ENCODE results near the gene DSG4. TPM values are rescaled to one million over a fixed set of nuclear protein-coding genes. Genes with fewer than 3 reads are reported as not detected.

DSG4 gene
- total RNA-seq, 1 donor from 2014 or later: not detected

DNA sequence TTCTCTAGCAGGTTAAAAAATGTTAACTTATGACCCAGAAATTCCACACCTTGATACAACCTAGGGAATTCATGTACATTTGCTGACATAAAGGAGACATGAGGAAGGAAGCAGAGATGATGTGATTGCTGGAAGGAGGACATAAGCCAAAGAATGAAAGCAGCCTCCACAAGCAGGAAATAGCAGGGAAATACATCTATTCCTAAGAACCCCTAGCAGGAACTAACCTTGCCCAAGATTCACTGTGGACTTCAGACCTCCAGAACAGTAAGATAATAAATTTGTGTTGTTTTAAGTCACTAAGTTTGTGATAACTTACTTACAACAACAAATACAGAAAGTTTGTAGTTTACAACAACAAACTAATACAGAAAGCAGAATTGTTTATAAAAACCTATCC lies 4.6 kb upstream of the DSG4 start:
- no peaks in the 10 kb centered on the region for H3K9me3 ChIP-seq (ENCODE audit: insufficient read depth, low read depth, low read length)
- H3K4me3 ChIP-seq (ENCODE audit: insufficient read depth, low read depth, low read length): no peak overlapping the region
- no peak overlapping the region for H3K4me2 ChIP-seq (ENCODE audit: low read length)
- FAIRE-seq (no peak), DNase-seq (ENCODE audit: low read depth) (no peak)
- H3K9ac ChIP-seq (ENCODE audit: low read length): no peak overlapping the region
- H2AFZ ChIP-seq (ENCODE audit: low read depth, low read length): no peak overlapping the region
- Mint-ChIP-seq H3K4me1 (ENCODE audit: low read depth, unreplicated experiment) (no peaks in the 10 kb centered on the region), H3K27ac (ENCODE audit: unreplicated experiment) (no peak overlapping the region), H3K9me3 (ENCODE audit: unreplicated experiment) (no peaks in the 10 kb centered on the region), H3K36me3 (ENCODE audit: low read depth, unreplicated experiment) (no peaks in the 10 kb centered on the region), H3K27me3 (ENCODE audit: low read depth, unreplicated experiment) (no peaks in the 10 kb centered on the region), H3K4me3 (ENCODE audit: unreplicated experiment) (no peak overlapping the region)
- H3K27me3 ChIP-seq (ENCODE audit: insufficient read depth, low read length): no peaks in the 10 kb centered on the region
- no peaks in the 10 kb centered on the region for H4K20me1 ChIP-seq (ENCODE audit: insufficient read depth, low read length)
- H3K79me2 ChIP-seq (ENCODE audit: insufficient read depth, low read length): no peaks in the 10 kb centered on the region
- no peak overlapping the region for H3K27ac ChIP-seq (ENCODE audit: low read depth, low read length)
- H3K4me1 ChIP-seq (ENCODE audit: insufficient read depth, low read length): no peaks in the 10 kb centered on the region
- no peak for TF ChIP-seq EZH2 (IDR thresholded peaks at IDR 0.05; ENCODE audit: insufficient read depth, low read length)
- TF ChIP-seq, protein P1, sequence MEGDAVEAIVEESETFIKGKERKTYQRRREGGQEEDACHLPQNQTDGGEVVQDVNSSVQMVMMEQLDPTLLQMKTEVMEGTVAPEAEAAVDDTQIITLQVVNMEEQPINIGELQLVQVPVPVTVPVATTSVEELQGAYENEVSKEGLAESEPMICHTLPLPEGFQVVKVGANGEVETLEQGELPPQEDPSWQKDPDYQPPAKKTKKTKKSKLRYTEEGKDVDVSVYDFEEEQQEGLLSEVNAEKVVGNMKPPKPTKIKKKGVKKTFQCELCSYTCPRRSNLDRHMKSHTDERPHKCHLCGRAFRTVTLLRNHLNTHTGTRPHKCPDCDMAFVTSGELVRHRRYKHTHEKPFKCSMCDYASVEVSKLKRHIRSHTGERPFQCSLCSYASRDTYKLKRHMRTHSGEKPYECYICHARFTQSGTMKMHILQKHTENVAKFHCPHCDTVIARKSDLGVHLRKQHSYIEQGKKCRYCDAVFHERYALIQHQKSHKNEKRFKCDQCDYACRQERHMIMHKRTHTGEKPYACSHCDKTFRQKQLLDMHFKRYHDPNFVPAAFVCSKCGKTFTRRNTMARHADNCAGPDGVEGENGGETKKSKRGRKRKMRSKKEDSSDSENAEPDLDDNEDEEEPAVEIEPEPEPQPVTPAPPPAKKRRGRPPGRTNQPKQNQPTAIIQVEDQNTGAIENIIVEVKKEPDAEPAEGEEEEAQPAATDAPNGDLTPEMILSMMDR (IDR thresholded peaks at IDR 0.05; ENCODE audit: insufficient read depth, low read depth, low read length): no peak
- no peaks in the 10 kb centered on the region for H3K36me3 ChIP-seq (ENCODE audit: insufficient read depth, low read length)

DNA sequence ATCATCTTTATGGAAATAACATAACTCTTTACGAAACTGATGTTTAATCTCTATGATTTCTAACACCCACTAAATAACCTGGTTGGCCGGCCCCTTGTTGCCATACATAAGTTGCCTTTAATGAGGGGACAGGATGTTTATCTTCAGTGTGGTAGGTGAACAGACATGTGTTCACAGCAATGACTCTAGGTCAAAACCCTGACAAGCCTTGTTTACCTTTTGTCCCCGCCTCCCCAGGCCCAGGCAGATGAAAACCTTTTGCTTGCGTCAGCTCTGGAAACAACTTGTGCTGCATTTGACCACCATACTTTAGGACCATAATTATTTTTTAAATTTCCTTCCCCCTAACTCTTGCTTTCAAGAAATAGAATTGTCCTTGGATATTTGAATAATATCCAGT lies 2.9 kb upstream of the DSG4 start:
- no peaks in the 10 kb centered on the region for H3K4me1 ChIP-seq (ENCODE audit: insufficient read depth, low read length)
- no peaks in the 10 kb centered on the region for H3K36me3 Mint-ChIP-seq (ENCODE audit: low read depth, unreplicated experiment)
- H3K4me2 ChIP-seq (ENCODE audit: low read length): no peak overlapping the region
- no peaks in the 10 kb centered on the region for H3K27me3 Mint-ChIP-seq (ENCODE audit: low read depth, unreplicated experiment)
- no peaks in the 10 kb centered on the region for H3K4me1 Mint-ChIP-seq (ENCODE audit: low read depth, unreplicated experiment)
- no peak overlapping the region for H3K27ac Mint-ChIP-seq (ENCODE audit: unreplicated experiment)
- DNase-seq (ENCODE audit: low read depth) (no peak), FAIRE-seq (no peak)
- no peaks in the 10 kb centered on the region for H3K27me3 ChIP-seq (ENCODE audit: insufficient read depth, low read length)
- H3K9ac ChIP-seq (ENCODE audit: low read length): no peak overlapping the region
- no peak overlapping the region for H3K4me3 ChIP-seq (ENCODE audit: insufficient read depth, low read depth, low read length)
- H3K9me3 Mint-ChIP-seq (ENCODE audit: unreplicated experiment): no peaks in the 10 kb centered on the region
- H3K9me3 ChIP-seq (ENCODE audit: insufficient read depth, low read depth, low read length): no peaks in the 10 kb centered on the region
- TF ChIP-seq, protein P1 (IDR thresholded peaks at IDR 0.05; ENCODE audit: insufficient read depth, low read depth, low read length): no peak
- TF ChIP-seq EZH2 (IDR thresholded peaks at IDR 0.05; ENCODE audit: insufficient read depth, low read length): no peak
- no peaks in the 10 kb centered on the region for H4K20me1 ChIP-seq (ENCODE audit: insufficient read depth, low read length)
- H3K36me3 ChIP-seq (ENCODE audit: insufficient read depth, low read length): no peaks in the 10 kb centered on the region
- no peak overlapping the region for H3K4me3 Mint-ChIP-seq (ENCODE audit: unreplicated experiment)
- no peak overlapping the region for H3K27ac ChIP-seq (ENCODE audit: low read depth, low read length)
- H2AFZ ChIP-seq (ENCODE audit: low read depth, low read length): no peak overlapping the region
- no peaks in the 10 kb centered on the region for H3K79me2 ChIP-seq (ENCODE audit: insufficient read depth, low read length)

DNA sequence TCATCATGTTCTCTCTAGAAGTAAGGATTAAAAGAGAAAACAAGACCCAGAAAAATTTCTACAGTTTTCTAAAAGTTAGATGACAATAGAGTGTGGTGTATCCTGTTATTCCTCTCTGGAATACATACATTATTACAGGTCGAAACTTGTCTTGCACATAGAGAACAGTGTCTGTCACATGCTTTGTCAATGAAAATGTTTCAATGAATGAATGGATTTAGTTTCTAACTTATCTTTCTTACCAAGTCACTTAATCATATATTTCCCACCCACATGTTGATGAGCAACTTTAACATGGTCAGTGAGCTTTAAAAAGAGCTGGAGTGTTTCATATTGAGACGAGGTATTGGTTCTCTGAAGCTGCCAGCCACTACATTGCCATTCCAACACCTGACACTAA lies 4.3 kb downstream of the DSG4 start:
- H3K4me3 ChIP-seq (ENCODE audit: insufficient read depth, low read depth, low read length): no peak overlapping the region
- no peaks in the 10 kb centered on the region for H3K4me1 ChIP-seq (ENCODE audit: insufficient read depth, low read length)
- no peaks in the 10 kb centered on the region for H3K79me2 ChIP-seq (ENCODE audit: insufficient read depth, low read length)
- H4K20me1 ChIP-seq (ENCODE audit: insufficient read depth, low read length): no peaks in the 10 kb centered on the region
- H3K9ac ChIP-seq (ENCODE audit: low read length): no peak overlapping the region
- no peak overlapping the region for H3K27ac ChIP-seq (ENCODE audit: low read depth, low read length)
- FAIRE-seq (no peak), DNase-seq (ENCODE audit: low read depth) (no peak)
- no peak overlapping the region for H2AFZ ChIP-seq (ENCODE audit: low read depth, low read length)
- TF ChIP-seq, protein P1 (IDR thresholded peaks at IDR 0.05; ENCODE audit: insufficient read depth, low read depth, low read length): no peak
- TF ChIP-seq EZH2 (IDR thresholded peaks at IDR 0.05; ENCODE audit: insufficient read depth, low read length): no peak
- H3K4me2 ChIP-seq (ENCODE audit: low read length): no peak overlapping the region
- no peak overlapping the region for H3K4me3 Mint-ChIP-seq (ENCODE audit: unreplicated experiment)
- no peaks in the 10 kb centered on the region for H3K9me3 Mint-ChIP-seq (ENCODE audit: unreplicated experiment)
- no peaks in the 10 kb centered on the region for H3K36me3 ChIP-seq (ENCODE audit: insufficient read depth, low read length)
- H3K9me3 ChIP-seq (ENCODE audit: insufficient read depth, low read depth, low read length): no peaks in the 10 kb centered on the region
- H3K4me1 Mint-ChIP-seq (ENCODE audit: low read depth, unreplicated experiment): no peaks in the 10 kb centered on the region
- no peak overlapping the region for H3K27ac Mint-ChIP-seq (ENCODE audit: unreplicated experiment)
- no peaks in the 10 kb centered on the region for H3K27me3 ChIP-seq (ENCODE audit: insufficient read depth, low read length)
- H3K36me3 Mint-ChIP-seq (ENCODE audit: low read depth, unreplicated experiment): no peaks in the 10 kb centered on the region
- H3K27me3 Mint-ChIP-seq (ENCODE audit: low read depth, unreplicated experiment): no peaks in the 10 kb centered on the region

Measured in astrocyte (in vitro differentiated cells and primary cell).